HG03064 (cell line): ENCODE data around the gene OR5B2.
"Not testable (repeated sequence)": the region's sequence is repeated elsewhere in the genome, so short reads cannot be mapped to it uniquely, and the experiment has no call there.

Experiments
- ATAC-seq: cut with Tn5 transposase; IDR thresholded peaks from one replicate; pipeline ENCODE4 v1.9.1; 2021; ENCODE audit warnings: low read depth; ENCODE audit not compliant: unreplicated experiment

OR5B2 gene

GRCh38 chr11:58428021-58428420 is at the start of gene OR5B2:
OR5B2 (minus strand) TSS chr11:58428121; CDS start chr11:58423261, 4,860 bp downstream.
- ATAC-seq, result no peak

GRCh38 chr11:58471892-58472291 is 44.0 kb upstream of the OR5B2 start:
- no peak for ATAC-seq

GRCh38 chr11:58466293-58466692 is 38.4 kb upstream of the OR5B2 start:
- ATAC-seq, result no peak

- ATAC-seq, result no peak
Observed at GRCh38 chr11:58465690-58466089, 37.8 kb upstream of the OR5B2 start.

- ATAC-seq, result no peak
Observed at GRCh38 chr11:58451585-58451984, 23.7 kb upstream of the OR5B2 start.

GRCh38 chr11:58446294-58446693 is 18.4 kb upstream of the OR5B2 start:
- no peak for ATAC-seq

GRCh38 chr11:58444300-58444699 is 16.4 kb upstream of the OR5B2 start:
- ATAC-seq, result no peak

GRCh38 chr11:58442136-58442535 is 14.2 kb upstream of the OR5B2 start, which contains the start of gene OR5B12:
OR5B12 (minus strand) TSS chr11:58442236; CDS start chr11:58440151, 2,085 bp downstream.
- ATAC-seq, result no peak

- no peak for ATAC-seq
Observed at GRCh38 chr11:58438486-58438885, 10.6 kb upstream of the OR5B2 start.

GRCh38 chr11:58434217-58434616 is 6.3 kb upstream of the OR5B2 start:
- ATAC-seq, result no peak

- ATAC-seq, result no peak
Observed at GRCh38 chr11:58433638-58434203, 5.8 kb upstream of the OR5B2 start.

- ATAC-seq, result no peak
Observed at GRCh38 chr11:58429273-58429672, 1.4 kb upstream of the OR5B2 start.

GRCh38 chr11:58406774-58407173 is 21.1 kb downstream of the OR5B2 start, which contains the start of gene OR5B3:
OR5B3 (minus strand) TSS chr11:58406874; CDS start chr11:58403409, 3,465 bp downstream.
- no peak for ATAC-seq

GRCh38 chr11:58399622-58400021 is 28.3 kb downstream of the OR5B2 start:
- ATAC-seq, result not testable (repeated sequence)

- no peak for ATAC-seq
Observed at GRCh38 chr11:58395581-58395980, 32.3 kb downstream of the OR5B2 start.

GRCh38 chr11:58394195-58394594 is 33.7 kb downstream of the OR5B2 start:
- ATAC-seq, result no peak

GRCh38 chr11:58392746-58393145 is 35.2 kb downstream of the OR5B2 start:
- no peak for ATAC-seq

- no peak for ATAC-seq
Observed at GRCh38 chr11:58391879-58392278, 36.0 kb downstream of the OR5B2 start.

- ATAC-seq, result no peak
Observed at GRCh38 chr11:58390551-58391063, 37.3 kb downstream of the OR5B2 start.
